ENCODE results near the gene EID2.

Gene EID2

GRCh38 chr19:39539518-39540332 is at the start of gene EID2:
TSS of gene EID2 (minus strand) at chr19:39540161. CDS start at chr19:39540079, 82 bp downstream.
- FAIRE-seq = peak; percentile 94

GRCh38 chr19:39588066-39588465 is 48.1 kb upstream of the EID2 start:
- FAIRE-seq = no peak

- FAIRE-seq = no peak
These were observed 47.5 kb upstream of the EID2 start for GRCh38 chr19:39587496-39587895.

- FAIRE-seq = no peak
These were observed 43.1 kb upstream of the EID2 start for GRCh38 chr19:39582891-39583625.

- FAIRE-seq = no peak
These were observed 42.5 kb upstream of the EID2 start for GRCh38 chr19:39582442-39582841.

- no peak for FAIRE-seq
These were observed 28.6 kb upstream of the EID2 start for GRCh38 chr19:39568604-39569003.

- FAIRE-seq = no peak
These were observed 26.1 kb upstream of the EID2 start for GRCh38 chr19:39566064-39566463.

- no peak for FAIRE-seq
These were observed 23.4 kb upstream of the EID2 start for GRCh38 chr19:39563408-39563807.

GRCh38 chr19:39558624-39559117 is 18.7 kb upstream of the EID2 start:
- FAIRE-seq = no peak

- FAIRE-seq = no peak
These were observed 18.1 kb upstream of the EID2 start for GRCh38 chr19:39557811-39558623.

GRCh38 chr19:39555883-39556282 is 15.9 kb upstream of the EID2 start:
- FAIRE-seq = no peak

GRCh38 chr19:39554701-39555311 is 14.8 kb upstream of the EID2 start:
- no peak for FAIRE-seq

GRCh38 chr19:39553082-39553652 is 13.2 kb upstream of the EID2 start:
- FAIRE-seq = no peak

- FAIRE-seq = no peak
These were observed 10.2 kb upstream of the EID2 start for GRCh38 chr19:39550197-39550596.

GRCh38 chr19:39546599-39546998 is 6.6 kb upstream of the EID2 start:
- no peak for FAIRE-seq

- FAIRE-seq = no peak
These were observed 5.0 kb upstream of the EID2 start for GRCh38 chr19:39544911-39545310.

- no peak for FAIRE-seq
These were observed 4.4 kb upstream of the EID2 start for GRCh38 chr19:39544226-39544903.

GRCh38 chr19:39543477-39543857 is 3.5 kb upstream of the EID2 start:
- FAIRE-seq = no peak

GRCh38 chr19:39542206-39542605 is 2.2 kb upstream of the EID2 start:
- FAIRE-seq = no peak

- no peak for FAIRE-seq
These were observed 342 bp upstream of the EID2 start for GRCh38 chr19:39540333-39540673.

GRCh38 chr19:39539165-39539517 is 820 bp downstream of the EID2 start:
- FAIRE-seq = no peak

GRCh38 chr19:39533791-39534190 is 6.2 kb downstream of the EID2 start:
- FAIRE-seq = no peak

All from G401.6 (cell line).